ENCODE results near the gene PRKCD.

Gene PRKCD

DNA sequence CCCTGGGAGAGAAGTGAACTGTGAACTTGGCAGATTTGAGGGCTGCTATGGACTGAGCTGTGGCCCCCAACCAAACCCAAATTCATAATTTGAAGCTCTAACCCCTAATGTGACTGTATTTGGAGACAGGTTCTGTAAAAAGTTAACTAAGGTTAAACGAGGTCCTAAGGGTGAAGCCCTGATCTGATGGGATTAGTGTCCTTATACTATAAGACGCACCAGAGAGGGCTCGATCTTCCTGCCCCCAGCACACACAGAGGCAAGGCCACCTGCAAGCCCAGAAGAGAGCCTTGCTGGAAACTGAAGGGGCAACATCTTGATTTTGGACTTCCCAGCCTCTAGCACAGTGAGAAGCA lies 60.8 kb downstream of the PRKCD start:
- no peak for DNase-seq (ENCODE audit: low read depth)
- TF ChIP-seq, protein P1, sequence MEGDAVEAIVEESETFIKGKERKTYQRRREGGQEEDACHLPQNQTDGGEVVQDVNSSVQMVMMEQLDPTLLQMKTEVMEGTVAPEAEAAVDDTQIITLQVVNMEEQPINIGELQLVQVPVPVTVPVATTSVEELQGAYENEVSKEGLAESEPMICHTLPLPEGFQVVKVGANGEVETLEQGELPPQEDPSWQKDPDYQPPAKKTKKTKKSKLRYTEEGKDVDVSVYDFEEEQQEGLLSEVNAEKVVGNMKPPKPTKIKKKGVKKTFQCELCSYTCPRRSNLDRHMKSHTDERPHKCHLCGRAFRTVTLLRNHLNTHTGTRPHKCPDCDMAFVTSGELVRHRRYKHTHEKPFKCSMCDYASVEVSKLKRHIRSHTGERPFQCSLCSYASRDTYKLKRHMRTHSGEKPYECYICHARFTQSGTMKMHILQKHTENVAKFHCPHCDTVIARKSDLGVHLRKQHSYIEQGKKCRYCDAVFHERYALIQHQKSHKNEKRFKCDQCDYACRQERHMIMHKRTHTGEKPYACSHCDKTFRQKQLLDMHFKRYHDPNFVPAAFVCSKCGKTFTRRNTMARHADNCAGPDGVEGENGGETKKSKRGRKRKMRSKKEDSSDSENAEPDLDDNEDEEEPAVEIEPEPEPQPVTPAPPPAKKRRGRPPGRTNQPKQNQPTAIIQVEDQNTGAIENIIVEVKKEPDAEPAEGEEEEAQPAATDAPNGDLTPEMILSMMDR (conservative IDR thresholded peaks at IDR 0.05; ENCODE audit: low read length): no peak
- H3K4me3 ChIP-seq (ENCODE audit: low read length): no peak overlapping the region

- no peak for DNase-seq (ENCODE audit: low read depth)
- TF ChIP-seq, protein P1 (conservative IDR thresholded peaks at IDR 0.05; ENCODE audit: low read length): no peak
- H3K4me3 ChIP-seq (ENCODE audit: low read length): no peak overlapping the region
Measured at GRCh38 chr3:53222183-53222901, 61.3 kb downstream of the PRKCD start.

DNA sequence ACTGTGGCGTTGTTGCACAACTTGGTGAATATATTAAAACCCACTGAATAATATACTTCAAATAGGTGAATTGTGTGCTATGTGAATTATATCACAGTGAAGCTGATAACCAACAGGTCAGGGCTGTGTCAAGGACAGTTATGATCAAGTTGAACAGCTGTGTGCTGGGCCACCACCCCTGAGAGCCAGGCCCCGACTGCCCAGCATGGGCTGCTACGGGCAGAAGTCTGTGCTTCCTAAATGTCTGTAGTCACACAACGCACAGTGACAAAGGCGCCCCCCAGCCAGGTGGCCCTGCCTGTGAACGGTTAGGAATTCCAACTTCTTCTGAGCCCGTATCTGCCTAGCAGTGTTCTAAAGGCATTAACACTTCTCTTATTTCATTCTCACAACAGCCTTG lies 62.0 kb downstream of the PRKCD start:
- TF ChIP-seq, protein P1 (conservative IDR thresholded peaks at IDR 0.05; ENCODE audit: low read length): no peak
- no peak overlapping the region for H3K4me3 ChIP-seq (ENCODE audit: low read length)
- no peak for DNase-seq (ENCODE audit: low read depth)

DNA sequence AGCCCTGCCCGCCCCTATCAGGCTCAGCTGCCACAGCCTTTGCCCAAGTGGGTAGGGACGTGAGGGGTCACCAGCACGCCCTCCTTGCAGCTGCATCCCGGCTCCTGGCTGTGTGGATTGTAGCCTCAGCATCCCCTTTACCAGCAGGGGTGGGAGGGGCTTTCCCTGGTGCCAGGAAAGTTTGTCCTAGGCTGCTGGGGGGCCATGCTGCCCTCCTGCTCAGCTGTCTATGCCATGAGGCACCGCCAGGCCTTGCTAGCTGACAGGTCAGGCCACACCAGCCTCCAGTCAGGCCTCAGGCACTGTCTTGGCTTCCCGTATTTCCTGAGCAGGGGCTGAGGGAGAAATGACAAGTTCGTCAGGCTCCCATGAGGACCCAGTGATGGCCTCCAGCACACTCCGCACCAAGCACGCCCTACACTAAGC lies 62.5 kb downstream of the PRKCD start:
- TF ChIP-seq, protein P1 (conservative IDR thresholded peaks at IDR 0.05; ENCODE audit: low read length): no peak
- no peak for DNase-seq (ENCODE audit: low read depth)

DNA sequence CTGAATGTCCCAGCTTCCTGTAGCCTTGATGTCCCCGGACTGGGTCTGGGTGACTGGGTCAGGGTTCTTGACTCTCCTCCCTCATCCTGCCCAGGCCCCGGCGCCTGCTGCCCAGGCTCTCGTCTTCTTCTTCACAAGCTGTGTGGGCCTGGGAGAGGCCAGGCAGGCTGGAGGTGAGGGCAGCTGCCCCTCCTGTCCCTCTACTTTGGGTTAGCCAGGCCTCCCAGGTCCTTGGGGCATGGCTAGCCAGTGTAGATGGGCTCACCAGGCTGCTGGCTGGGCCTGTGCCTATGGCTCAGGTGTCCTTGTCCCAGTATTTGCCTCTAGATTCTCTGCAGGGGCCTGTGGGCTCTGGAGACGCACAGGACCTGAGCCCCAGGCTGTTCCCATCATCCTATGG lies 63.0 kb downstream of the PRKCD start:
- TF ChIP-seq, protein P1 (conservative IDR thresholded peaks at IDR 0.05; ENCODE audit: low read length): no peak
- H3K4me3 ChIP-seq (ENCODE audit: low read length): no peak overlapping the region
- DNase-seq (ENCODE audit: low read depth): no peak

More for the DNA sequence above, 62.5 kb downstream of the PRKCD start:
- no peak overlapping the region for H3K4me3 ChIP-seq (ENCODE audit: low read length)

- DNase-seq (ENCODE audit: low read depth): no peak
- H3K4me3 ChIP-seq (ENCODE audit: low read length): no peak overlapping the region
- TF ChIP-seq, protein P1 (conservative IDR thresholded peaks at IDR 0.05; ENCODE audit: low read length): no peak
Measured at GRCh38 chr3:53224536-53224935, 63.5 kb downstream of the PRKCD start.

DNA sequence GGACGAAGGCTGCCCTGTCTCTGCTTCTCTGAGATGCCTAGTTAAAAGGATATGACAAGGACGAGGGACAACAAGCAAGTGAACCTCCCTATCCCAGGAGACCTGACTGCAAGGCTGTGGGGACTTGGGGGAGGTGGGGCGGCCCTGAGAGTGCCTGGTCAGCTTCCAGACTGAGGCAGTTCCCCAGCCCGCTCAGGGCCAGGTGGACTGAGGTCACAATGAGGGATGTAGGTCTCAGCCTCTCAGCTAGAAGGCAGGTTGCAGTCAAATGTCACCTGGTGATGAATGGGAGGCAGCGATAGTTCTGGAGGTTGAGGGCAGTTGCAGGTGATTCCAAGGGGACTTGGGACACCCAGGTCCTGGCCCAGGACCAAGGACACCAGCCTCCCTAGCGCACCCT lies 64.2 kb downstream of the PRKCD start:
- TF ChIP-seq, protein P1 (conservative IDR thresholded peaks at IDR 0.05; ENCODE audit: low read length): no peak
- DNase-seq (ENCODE audit: low read depth): no peak
- H3K4me3 ChIP-seq (ENCODE audit: low read length): no peak overlapping the region
